HFFc6 (cell line): ENCODE data around the gene IL11. TPM values are rescaled to one million over a fixed set of nuclear protein-coding genes. Genes with fewer than 3 reads are reported as not detected.
A peak's percentile ranks its signal among the peaks of the same experiment; 100 is the strongest.

Experiments used
- DNase-seq: peaks from one replicate; pipeline ENCODE4 v3.0.0-alpha.2; 2018
- H3K27ac Mint-ChIP-seq: 2 replicates; pipeline ENCODE4 v1.8.0; 2020; ENCODE audit warnings: mild to moderate bottlenecking, mixed read lengths
- H3K27me3 Mint-ChIP-seq: 2 replicates; pipeline ENCODE4 v1.8.0; 2021; ENCODE audit warnings: mild to moderate bottlenecking, moderate library complexity, mixed read lengths; ENCODE audit not compliant: insufficient read depth
- H3K36me3 Mint-ChIP-seq: 2 replicates; pipeline ENCODE4 v1.8.0; 2021; ENCODE audit warnings: low read depth, mixed read lengths
- H3K4me1 Mint-ChIP-seq: 2 replicates; pipeline ENCODE4 v1.8.0; 2020; ENCODE audit warnings: low read depth, mixed read lengths
- H3K4me3 Mint-ChIP-seq: 2 replicates; pipeline ENCODE4 v1.8.0; 2020; ENCODE audit warnings: mild to moderate bottlenecking, moderate library complexity, mixed read lengths
- H3K9me3 Mint-ChIP-seq: 2 replicates; pipeline ENCODE4 v1.8.0; 2020; ENCODE audit warnings: mild to moderate bottlenecking, mixed read lengths
- CTCF ChIP-seq: fragments of 200-600 bp; sonication (generic); IDR thresholded peaks from 2 replicates; pipeline ENCODE4 v1.5.0; 2021; ENCODE audit warnings: antibody characterized with exemption, mild to moderate bottlenecking
- total RNA-seq, 6 experiments: library from RNA; stranded (reverse); fragmentation: NEBNext Ultra II Directional; extraction: Animal tissue kit (Norgen Biotek cat#: 25700); gene quantifications; 2 replicates in 1 of 6; 3 replicates in 5 of 6; pipeline ENCODE4 v1.2.3, GENCODE V29; 2021

The IL11 gene
- total RNA-seq, 6 experiments from 2014 or later: 22.2 to 43.4 (median 36.1) TPM

- no peak overlapping the region for H3K27ac Mint-ChIP-seq
- peaks cover 18% of the 10 kb centered on the region for H3K27me3 Mint-ChIP-seq
- no peaks in the 10 kb centered on the region for H3K9me3 Mint-ChIP-seq
- no peaks in the 10 kb centered on the region for H3K4me1 Mint-ChIP-seq
- peak overlapping the region; percentile 55 for H3K4me3 Mint-ChIP-seq
- H3K36me3 Mint-ChIP-seq: no peaks in the 10 kb centered on the region
- no peak for DNase-seq
- no peak for TF ChIP-seq CTCF
Measured at GRCh38 chr19:55353356-55353802, 16.9 kb downstream of the IL11 start.

- no peaks in the 10 kb centered on the region for H3K4me1 Mint-ChIP-seq
- no peak overlapping the region for H3K27ac Mint-ChIP-seq
- no peaks in the 10 kb centered on the region for H3K36me3 Mint-ChIP-seq
- H3K27me3 Mint-ChIP-seq: peaks cover 17% of the 10 kb centered on the region
- no peak overlapping the region for H3K4me3 Mint-ChIP-seq
- no peak for TF ChIP-seq CTCF
- H3K9me3 Mint-ChIP-seq: no peaks in the 10 kb centered on the region
- no peak for DNase-seq
Measured at GRCh38 chr19:55352549-55353145, 17.6 kb downstream of the IL11 start.

GRCh38 chr19:55352040-55352439 is 18.2 kb downstream of the IL11 start:
- H3K36me3 Mint-ChIP-seq: no peaks in the 10 kb centered on the region
- no peak for TF ChIP-seq CTCF
- no peaks in the 10 kb centered on the region for H3K4me1 Mint-ChIP-seq
- no peak for DNase-seq
- peaks cover 16% of the 10 kb centered on the region for H3K27me3 Mint-ChIP-seq
- no peaks in the 10 kb centered on the region for H3K9me3 Mint-ChIP-seq
- no peak overlapping the region for H3K4me3 Mint-ChIP-seq
- H3K27ac Mint-ChIP-seq: no peak overlapping the region

GRCh38 chr19:55350620-55351315 is 19.5 kb downstream of the IL11 start:
- Mint-ChIP-seq H3K27ac (no peak overlapping the region), H3K36me3 (no peaks in the 10 kb centered on the region), H3K4me3 (no peak overlapping the region), H3K4me1 (peaks cover under 1% of the 10 kb centered on the region; the same call in 1 of the 2 replicates), H3K9me3 (no peaks in the 10 kb centered on the region), H3K27me3 (peaks cover 12% of the 10 kb centered on the region)
- DNase-seq: no peak
- no peak for TF ChIP-seq CTCF

GRCh38 chr19:55348317-55349034 is 21.8 kb downstream of the IL11 start:
- TF ChIP-seq CTCF: no peak
- no peaks in the 10 kb centered on the region for H3K9me3 Mint-ChIP-seq
- peaks cover 12% of the 10 kb centered on the region for H3K27me3 Mint-ChIP-seq
- H3K4me3 Mint-ChIP-seq: no peak overlapping the region
- DNase-seq: no peak
- no peak overlapping the region for H3K27ac Mint-ChIP-seq
- no peaks in the 10 kb centered on the region; the same call in 1 of the 2 replicates for H3K36me3 Mint-ChIP-seq
- H3K4me1 Mint-ChIP-seq: peaks cover 11% of the 10 kb centered on the region
